ENCODE data around the gene MINPP1. TPM values are rescaled to one million over a fixed set of nuclear protein-coding genes. Genes with fewer than 3 reads are reported as not detected.

MINPP1 gene
- total RNA-seq, 1 experiment from 2014 or later: 22.1 TPM

- Histone ChIP-seq H3K4me3 (replicated peaks in 1 of 2; ENCODE audit: low read depth in 1 of 2, low read length in 2 of 2) (no peak overlapping the region), H3K9ac (ENCODE audit: low read length) (no peak overlapping the region), H4K20me1 (ENCODE audit: insufficient read depth) (0 out of 2 replicates have a peak, but pooled peaks cover 3% of the 10 kb centered on the region), H3K27ac (ENCODE audit: low read depth, low read length) (no peak overlapping the region), H3K4me1 (ENCODE audit: control insufficient read depth in 1 of 2, insufficient read depth in 2 of 2, low read length in 2 of 2) (no peaks in the 10 kb centered on the region), H3K79me2 (ENCODE audit: insufficient read depth, low read length) (no peaks in the 10 kb centered on the region), H3K9me3 (ENCODE audit: control insufficient read depth in 1 of 2, insufficient read depth in 1 of 2, low read depth in 1 of 2, low read length in 2 of 2) (no peaks in the 10 kb centered on the region), H3K36me3 (ENCODE audit: control insufficient read depth in 1 of 2, insufficient read depth in 2 of 2, low read length in 2 of 2) (peaks cover 5 to 12% of the 10 kb centered on the region in 2 experiments; a peak in 3 of 4 replicates), H2AFZ (ENCODE audit: low read depth, low read length, poor library complexity, severe bottlenecking) (no peak overlapping the region), H3K27me3 (ENCODE audit: insufficient read depth, low read length) (no peaks in the 10 kb centered on the region), H3K4me2 (ENCODE audit: low read length) (no peak overlapping the region), H3K9me2 (ENCODE audit: insufficient read depth) (no peaks in the 10 kb centered on the region)
- CTCF ChIA-PET: no interaction called here
- TF ChIP-seq EZH2 (IDR thresholded peaks at IDR 0.05) (no peak), ATF3 (IDR thresholded peaks at IDR 0.05) (no peak), ZNF274 (IDR thresholded peaks at IDR 0.05; ENCODE audit: low read depth, low read length) (no peak), SIN3A (IDR thresholded peaks at IDR 0.05; ENCODE audit: low read depth) (no peak), REST (IDR thresholded peaks at IDR 0.05; ENCODE audit: low read depth) (no peak), POLR2A (IDR thresholded peaks at IDR 0.05; ENCODE audit: borderline replicate concordance, extremely low read depth, insufficient read depth, insufficient read length) (no peak), ZFX (IDR thresholded peaks at IDR 0.05) (no peak), YY1 (IDR thresholded peaks at IDR 0.05; ENCODE audit: extremely low read depth, insufficient replicate concordance, low read depth, low read length) (no peak), EZH2phosphoT487 (IDR thresholded peaks at IDR 0.05; ENCODE audit: borderline replicate concordance) (no peak), CTCF (IDR thresholded peaks at IDR 0.05 in 2 of 3, conservative IDR thresholded peaks at IDR 0.05 in 1 of 3; ENCODE audit: borderline replicate concordance in 1 of 3, insufficient read depth in 1 of 3, low read depth in 2 of 3, low read length in 2 of 3) (no peak), SP1 (IDR thresholded peaks at IDR 0.05; ENCODE audit: low read depth) (no peak)
- intact Hi-C loops (cut with micrococcal nuclease): no loop called here
- ATAC-seq (no peak), DNase-seq (ENCODE audit: low read depth, low spot score) (no peak)
- POLR2A ChIA-PET: no interaction called here
- RAD21 ChIA-PET (ENCODE audit: low non-redundant PET in 1 of 2, low total read pairs in 2 of 2, uncharacterized antibody in 2 of 2, unreplicated experiment in 2 of 2): no interaction called here
- BruUV-seq (replicated peaks): no TSS peak
Observed at GRCh38 chr10:87519582-87519981, 14.9 kb downstream of the MINPP1 start.
